OCI-LY7 (cell line): ENCODE measurements around the gene SQOR. TPM values are rescaled to one million over a fixed set of nuclear protein-coding genes. Genes with fewer than 3 reads are reported as not detected.

Experiments used
- BruUV-seq: library from RNA; stranded (reverse); fragments of 400-500 nt; replicated peaks from 2 replicates; lab custom pipeline; 2021; lab: Mats Ljungman, UMichigan
- CTCF ChIA-PET: fragments of 300-600 bp; sonication (Branson Sonifier 250); formaldehyde crosslinking; loops from one replicate; lab custom pipeline; 2022; ENCODE audit warnings: antibody characterized with exemption; ENCODE audit not compliant: unreplicated experiment; lab: Charles Lee
- POLR2A ChIA-PET: fragments of 300-600 bp; sonication (Branson Sonifier 250); formaldehyde crosslinking; loops from one replicate; lab custom pipeline; 2022; ENCODE audit warnings: antibody characterized with exemption; lab: Charles Lee
- DNase-seq: peaks from one replicate; pipeline ENCODE4 v3.0.0-alpha.2; 2015; ENCODE audit warnings: low spot score
- H2AFZ ChIP-seq: fragments of 200-600 bp; sonication (generic), shearing (Covaris generic); 2 replicates; pipeline ENCODE4 v1.6.1; 2014; ENCODE audit warnings: mild to moderate bottlenecking, antibody characterized with exemption, low read length, moderate library complexity
- H3K27ac ChIP-seq: fragments of 200-600 bp; sonication (generic); 2 replicates; pipeline ENCODE4 v1.5.1; 2014; ENCODE audit warnings: mixed run types, low read depth, mild to moderate bottlenecking, moderate library complexity, low read length, inconsistent platforms; ENCODE audit not compliant: poor library complexity, severe bottlenecking
- H3K36me3 ChIP-seq: fragments of 200-600 bp; sonication (generic); 2 replicates; pipeline ENCODE4 v1.6.1; 2014; ENCODE audit warnings: mild to moderate bottlenecking, antibody characterized with exemption, low read length, moderate library complexity, mixed read lengths; ENCODE audit not compliant: insufficient read depth
- H3K4me1 ChIP-seq: fragments of 200-600 bp; sonication (generic); 2 replicates; pipeline ENCODE4 v1.5.1; 2014; ENCODE audit warnings: mild to moderate bottlenecking, low read length; ENCODE audit not compliant: insufficient read depth, poor library complexity, severe bottlenecking
- H3K4me2 ChIP-seq: fragments of 200-600 bp; sonication (generic); 2 replicates; pipeline ENCODE4 v1.6.1; 2014; ENCODE audit warnings: mild to moderate bottlenecking, low read length
- H3K4me3 ChIP-seq: fragments of 200-600 bp; sonication (generic); 2 replicates; pipeline ENCODE4 v1.5.1; 2014; ENCODE audit warnings: mild to moderate bottlenecking, low read depth, low read length; ENCODE audit not compliant: poor library complexity, severe bottlenecking
- H3K79me2 ChIP-seq: fragments of 200-600 bp; sonication (generic); 2 replicates; pipeline ENCODE4 v1.6.1; 2016; ENCODE audit warnings: low read depth, mild to moderate bottlenecking, low read length, moderate library complexity, mixed read lengths; ENCODE audit not compliant: insufficient read depth
- H3K9me2 ChIP-seq: fragments of 200-600 bp; sonication (generic); 2 replicates; pipeline ENCODE4 v1.6.1; 2016; ENCODE audit warnings: mild to moderate bottlenecking, low read length, mixed read lengths; ENCODE audit not compliant: insufficient read depth
- H3K9me3 ChIP-seq: fragments of 200-600 bp; sonication (generic); 2 replicates; pipeline ENCODE4 v1.6.1; 2014; ENCODE audit warnings: mild to moderate bottlenecking, mixed run types, low read length, mixed read lengths
- H4K20me1 ChIP-seq: fragments of 200-600 bp; sonication (generic); 2 replicates; pipeline ENCODE4 v1.6.1; 2014; ENCODE audit warnings: mild to moderate bottlenecking, antibody characterized with exemption, low read length, moderate library complexity, mixed read lengths; ENCODE audit not compliant: insufficient read depth
- EZH2phosphoT487 ChIP-seq: fragments of 200-600 bp; sonication (generic); IDR thresholded peaks from 2 replicates; pipeline ENCODE4 v1.6.1; 2018; ENCODE audit warnings: low read depth, borderline replicate concordance, mild to moderate bottlenecking, mixed run types, antibody characterized with exemption, low read length, moderate library complexity, mixed read lengths
- intact Hi-C: fragments of 100-400 bp; cut with micrococcal nuclease; formaldehyde crosslinking; loops from one replicate; pipeline ENCODE4 v1.10.0; 2022; ENCODE audit not compliant: unreplicated experiment
- total RNA-seq, 2 experiments: library from RNA; depleted of rRNA in 1 of 2; stranded (reverse); fragments of >200 nt in 1 of 2; shearing (Covaris generic) in 1 of 2; gene quantifications; 2 replicates each; pipeline ENCODE4 v1.2.3, GENCODE V29; 2014 to 2022
- TF ChIP-seq, protein P1 (sequence below): fragments of 200-600 bp; sonication (generic); conservative IDR thresholded peaks from 2 replicates; pipeline ENCODE4 v1.5.1; 2014; ENCODE audit warnings: mild to moderate bottlenecking, antibody characterized with exemption, low read length, moderate library complexity, mixed read lengths

Gene SQOR
- total RNA-seq, 2 experiments from 2014 or later: 0.42 to 1.8 TPM

- H3K4me2 ChIP-seq: peak overlapping the region; percentile 94
- H3K9me3 ChIP-seq: peaks cover 7% of the 10 kb centered on the region; the same call in 1 of the 2 replicates
- ChIA-PET POLR2A (interaction anchor here (0.5 to 3.4 kb wide), 17 partner anchors 9 to 390 kb away, joined by 3 to 25 read pairs (median 4); a partner anchor contains a TSS), CTCF (interaction anchor here (0.9 to 1.5 kb wide), 3 partner anchors 36 to 425 kb away, joined by 3 read pairs; a partner anchor contains a TSS)
- intact Hi-C loops: loop anchor here (2.0 to 5.0 kb wide), 2 partner anchors 18 to 386 kb away; no protein-coding TSS in a partner anchor
- peaks cover 44% of the 10 kb centered on the region for H3K4me1 ChIP-seq
- peak overlapping the region; percentile 78 for H3K27ac ChIP-seq
- TF ChIP-seq, protein P1, sequence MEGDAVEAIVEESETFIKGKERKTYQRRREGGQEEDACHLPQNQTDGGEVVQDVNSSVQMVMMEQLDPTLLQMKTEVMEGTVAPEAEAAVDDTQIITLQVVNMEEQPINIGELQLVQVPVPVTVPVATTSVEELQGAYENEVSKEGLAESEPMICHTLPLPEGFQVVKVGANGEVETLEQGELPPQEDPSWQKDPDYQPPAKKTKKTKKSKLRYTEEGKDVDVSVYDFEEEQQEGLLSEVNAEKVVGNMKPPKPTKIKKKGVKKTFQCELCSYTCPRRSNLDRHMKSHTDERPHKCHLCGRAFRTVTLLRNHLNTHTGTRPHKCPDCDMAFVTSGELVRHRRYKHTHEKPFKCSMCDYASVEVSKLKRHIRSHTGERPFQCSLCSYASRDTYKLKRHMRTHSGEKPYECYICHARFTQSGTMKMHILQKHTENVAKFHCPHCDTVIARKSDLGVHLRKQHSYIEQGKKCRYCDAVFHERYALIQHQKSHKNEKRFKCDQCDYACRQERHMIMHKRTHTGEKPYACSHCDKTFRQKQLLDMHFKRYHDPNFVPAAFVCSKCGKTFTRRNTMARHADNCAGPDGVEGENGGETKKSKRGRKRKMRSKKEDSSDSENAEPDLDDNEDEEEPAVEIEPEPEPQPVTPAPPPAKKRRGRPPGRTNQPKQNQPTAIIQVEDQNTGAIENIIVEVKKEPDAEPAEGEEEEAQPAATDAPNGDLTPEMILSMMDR: no peak
- no peak for TF ChIP-seq EZH2phosphoT487
- H2AFZ ChIP-seq: peak overlapping the region; percentile 71; the same call in 1 of the 2 replicates
- H3K79me2 ChIP-seq: peaks cover 69% of the 10 kb centered on the region
- no peaks in the 10 kb centered on the region for H3K9me2 ChIP-seq
- H3K36me3 ChIP-seq: peaks cover 20% of the 10 kb centered on the region
- no peak for DNase-seq
- H3K4me3 ChIP-seq: peak overlapping the region; percentile 96
- peaks cover 11% of the 10 kb centered on the region for H4K20me1 ChIP-seq
- BruUV-seq: no TSS peak
These were observed 46.5 kb upstream of the SQOR start for GRCh38 chr15:45588219-45588875.

DNA sequence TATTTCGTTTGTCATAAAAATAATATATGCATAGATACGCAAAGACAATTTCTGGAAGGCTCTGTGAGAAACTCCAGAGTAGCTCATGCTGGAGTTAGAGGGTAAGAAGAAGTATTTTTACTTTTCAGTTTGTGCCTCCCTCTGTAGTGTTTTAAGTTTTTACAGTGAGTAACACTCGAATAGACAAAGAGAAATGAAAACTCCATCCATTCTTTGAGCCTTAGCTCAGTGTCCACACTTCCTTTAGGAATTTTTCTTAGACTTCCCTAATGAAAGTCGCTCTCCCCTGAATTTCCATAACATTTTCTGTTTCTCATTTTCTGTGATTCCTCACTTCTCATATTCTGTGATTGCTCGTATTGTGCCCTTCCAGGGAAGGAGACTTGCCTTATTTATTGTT lies 45.6 kb upstream of the SQOR start:
- Histone ChIP-seq H3K4me1 (peaks cover 44% of the 10 kb centered on the region), H3K79me2 (peaks cover 74% of the 10 kb centered on the region), H3K9me2 (no peaks in the 10 kb centered on the region), H4K20me1 (peaks cover 11% of the 10 kb centered on the region), H2AFZ (no peak overlapping the region), H3K27ac (peak overlapping the region; percentile 78), H3K9me3 (peaks cover 11% of the 10 kb centered on the region; the same call in 1 of the 2 replicates), H3K4me3 (peak overlapping the region; percentile 96), H3K4me2 (peak overlapping the region; percentile 94), H3K36me3 (peaks cover 28% of the 10 kb centered on the region)
- DNase-seq: no peak
- POLR2A ChIA-PET: interaction anchor here (0.5 to 2.4 kb wide), 9 partner anchors 8 to 388 kb away, joined by 3 to 25 read pairs (median 4); a partner anchor contains a TSS
- TF ChIP-seq, protein P1: no peak
- TF ChIP-seq EZH2phosphoT487: no peak
- no TSS peak for BruUV-seq
- intact Hi-C loops: loop anchor here (2.0 to 5.0 kb wide), 2 partner anchors 18 to 387 kb away; no protein-coding TSS in a partner anchor
- CTCF ChIA-PET: interaction anchor here (1.5 kb wide), 1 partner anchor 187 kb away, joined by 3 read pairs; a partner anchor contains a TSS
